ENCODE data around the gene MAP3K5.
"Not testable (repeated sequence)": the region's sequence is repeated elsewhere in the genome, so short reads cannot be mapped to it uniquely, and the experiment has no call there.

MAP3K5 gene

GRCh38 chr6:136792410-136793262 is at the start of gene MAP3K5:
MAP3K5 (minus strand) TSS chr6:136792477; CDS start chr6:136792157, 320 bp downstream.
- peak; percentile 88 for DNase-seq (ENCODE audit: low read depth)

GRCh38 chr6:136840276-136841001 is 48.2 kb upstream of the MAP3K5 start:
- no peak for DNase-seq (ENCODE audit: low read depth)

GRCh38 chr6:136831873-136832562 is 39.7 kb upstream of the MAP3K5 start:
- no peak for DNase-seq (ENCODE audit: low read depth)

DNA sequence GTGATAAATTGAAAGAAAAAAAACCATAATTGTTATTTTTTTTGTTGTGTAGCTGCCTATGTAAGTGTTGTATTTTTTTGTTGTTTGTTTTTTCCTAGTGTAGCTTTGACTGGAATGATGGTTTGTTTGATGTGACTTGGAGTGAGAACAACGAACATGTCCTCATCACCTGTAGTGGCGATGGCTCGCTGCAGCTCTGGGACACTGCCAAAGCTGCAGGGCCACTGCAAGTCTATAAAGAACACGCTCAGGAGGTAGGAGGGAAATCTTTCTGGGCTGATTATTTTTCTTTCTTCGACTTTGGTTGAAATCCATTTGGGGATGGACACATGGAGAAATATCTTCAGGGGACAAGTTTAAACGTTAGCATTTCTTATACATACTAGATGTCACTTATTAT is 33.9 kb upstream of the MAP3K5 start:
- no peak for DNase-seq (ENCODE audit: low read depth)

- no peak for DNase-seq (ENCODE audit: low read depth)
Observed at GRCh38 chr6:136823128-136823660, 30.9 kb upstream of the MAP3K5 start.

GRCh38 chr6:136822376-136823127 is 30.3 kb upstream of the MAP3K5 start, which contains the start of gene PEX7:
PEX7 (plus strand) TSS chr6:136822592; CDS start chr6:136822666, 74 bp downstream.
- DNase-seq (ENCODE audit: low read depth) = peak; percentile 92

DNA sequence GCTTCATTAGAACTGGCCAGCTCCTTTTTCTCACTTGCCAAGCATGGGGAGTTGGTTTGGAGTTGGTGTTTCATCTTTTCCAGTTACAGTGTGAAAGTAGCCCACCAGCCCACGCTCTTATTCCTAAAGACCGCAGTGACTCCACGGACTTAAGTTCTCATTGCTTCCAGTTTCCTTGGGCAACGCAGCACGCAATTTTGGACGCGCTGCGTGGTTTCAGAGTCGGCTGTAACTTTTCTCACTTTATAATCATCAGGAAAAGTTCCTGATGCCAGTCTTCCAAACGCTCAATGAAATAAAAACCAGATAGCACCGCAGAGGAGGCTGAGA is 29.7 kb upstream of the MAP3K5 start:
- no peak for DNase-seq (ENCODE audit: low read depth)

- no peak for DNase-seq (ENCODE audit: low read depth)
Observed at GRCh38 chr6:136820561-136820960, 28.3 kb upstream of the MAP3K5 start.

GRCh38 chr6:136816656-136817055 is 24.4 kb upstream of the MAP3K5 start:
- no peak for DNase-seq (ENCODE audit: low read depth)

- DNase-seq (ENCODE audit: low read depth) = not testable (repeated sequence)
Observed at GRCh38 chr6:136815608-136816007, 23.3 kb upstream of the MAP3K5 start.

- DNase-seq (ENCODE audit: low read depth) = peak; percentile 41
Observed at GRCh38 chr6:136812174-136812573, 19.9 kb upstream of the MAP3K5 start.

GRCh38 chr6:136811272-136811671 is 19.0 kb upstream of the MAP3K5 start:
- DNase-seq (ENCODE audit: low read depth) = peak; percentile 18

GRCh38 chr6:136809091-136809860 is 17.0 kb upstream of the MAP3K5 start:
- no peak for DNase-seq (ENCODE audit: low read depth)

GRCh38 chr6:136803608-136804007 is 11.3 kb upstream of the MAP3K5 start:
- DNase-seq (ENCODE audit: low read depth) = no peak

- DNase-seq (ENCODE audit: low read depth) = no peak
Observed at GRCh38 chr6:136801581-136801980, 9.3 kb upstream of the MAP3K5 start.

DNA sequence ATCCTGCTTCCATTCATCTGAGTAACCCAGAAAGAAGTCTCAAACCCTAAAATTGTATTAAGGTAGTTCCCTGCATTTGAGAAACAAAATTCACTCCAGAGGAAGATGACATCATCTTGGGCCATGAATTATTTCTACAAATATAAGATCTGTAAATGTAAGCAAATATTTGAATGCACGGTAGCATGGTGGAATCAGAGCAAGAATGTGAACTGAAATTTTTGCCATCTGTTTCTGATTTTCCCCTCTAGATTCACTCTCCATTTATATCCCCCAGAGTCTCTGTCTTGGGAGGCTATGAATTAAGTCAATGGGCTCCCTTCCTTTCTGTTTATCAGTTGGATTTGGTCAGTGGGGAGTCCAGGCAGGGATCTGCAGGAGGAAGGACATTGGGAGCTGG is 5.8 kb upstream of the MAP3K5 start:
- peak; percentile 16 for DNase-seq (ENCODE audit: low read depth)

- DNase-seq (ENCODE audit: low read depth) = peak; percentile 35
Observed at GRCh38 chr6:136795996-136796395, 3.7 kb upstream of the MAP3K5 start.

DNA sequence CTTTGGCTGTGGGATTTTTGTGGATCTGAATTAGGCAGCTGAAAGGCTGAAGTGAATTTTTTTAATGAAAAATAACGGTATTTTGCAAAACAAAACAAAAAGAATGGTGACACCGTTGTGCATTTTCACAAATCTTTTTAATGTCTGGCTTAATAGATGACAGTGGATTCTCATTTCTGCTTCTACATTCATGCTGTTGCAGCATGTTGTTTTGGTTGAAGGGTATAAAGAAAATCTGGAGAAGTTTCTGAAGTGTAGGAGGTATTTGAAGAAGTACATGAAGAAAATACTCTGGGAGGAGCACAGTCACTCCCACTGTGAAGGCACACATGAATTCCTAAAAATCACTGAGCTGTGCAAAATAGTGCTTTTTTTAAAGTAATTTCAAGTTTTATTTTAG is 3.1 kb upstream of the MAP3K5 start:
- no peak for DNase-seq (ENCODE audit: low read depth)

DNA sequence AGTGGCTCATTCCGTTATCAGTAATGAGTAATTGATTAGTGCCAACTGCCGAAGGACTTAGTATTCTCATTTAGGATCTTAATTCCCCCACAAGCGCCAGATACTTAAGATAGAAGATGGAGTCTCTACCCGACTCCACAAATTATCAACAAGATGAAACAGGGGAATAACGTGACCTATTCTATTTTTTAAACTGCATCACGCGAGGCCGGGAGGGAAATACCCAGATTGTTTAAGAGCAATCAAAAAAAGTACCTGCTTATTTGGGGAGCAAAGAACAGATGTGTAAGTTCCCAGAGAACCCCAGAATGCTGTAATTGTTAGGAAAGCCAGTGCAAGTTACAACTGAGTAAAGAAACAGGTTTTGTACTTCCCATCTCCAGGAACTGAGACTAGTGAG is 1.1 kb upstream of the MAP3K5 start:
- no peak for DNase-seq (ENCODE audit: low read depth)

DNA sequence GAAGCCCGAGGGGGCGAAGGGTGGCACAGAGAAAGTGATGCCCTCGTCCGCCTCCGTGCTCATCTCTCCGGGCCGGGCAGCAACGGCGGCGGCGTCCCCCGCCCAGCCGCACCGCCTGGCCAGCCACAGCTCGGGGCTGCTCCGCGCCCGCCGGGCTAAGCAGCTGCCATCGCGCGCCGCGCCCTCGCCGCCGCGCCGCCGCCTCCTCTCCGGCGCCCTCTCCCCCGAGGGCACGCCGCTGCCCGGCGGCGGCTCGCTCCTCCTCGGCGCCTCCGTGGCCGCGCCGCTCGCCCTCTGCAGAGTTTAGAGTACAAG is 225 bp downstream of the MAP3K5 start:
- no peak for DNase-seq (ENCODE audit: low read depth)

Measured in EH (cell line).